ENCODE measurements around the gene CRB3.

- TF ChIP-seq, protein P1, sequence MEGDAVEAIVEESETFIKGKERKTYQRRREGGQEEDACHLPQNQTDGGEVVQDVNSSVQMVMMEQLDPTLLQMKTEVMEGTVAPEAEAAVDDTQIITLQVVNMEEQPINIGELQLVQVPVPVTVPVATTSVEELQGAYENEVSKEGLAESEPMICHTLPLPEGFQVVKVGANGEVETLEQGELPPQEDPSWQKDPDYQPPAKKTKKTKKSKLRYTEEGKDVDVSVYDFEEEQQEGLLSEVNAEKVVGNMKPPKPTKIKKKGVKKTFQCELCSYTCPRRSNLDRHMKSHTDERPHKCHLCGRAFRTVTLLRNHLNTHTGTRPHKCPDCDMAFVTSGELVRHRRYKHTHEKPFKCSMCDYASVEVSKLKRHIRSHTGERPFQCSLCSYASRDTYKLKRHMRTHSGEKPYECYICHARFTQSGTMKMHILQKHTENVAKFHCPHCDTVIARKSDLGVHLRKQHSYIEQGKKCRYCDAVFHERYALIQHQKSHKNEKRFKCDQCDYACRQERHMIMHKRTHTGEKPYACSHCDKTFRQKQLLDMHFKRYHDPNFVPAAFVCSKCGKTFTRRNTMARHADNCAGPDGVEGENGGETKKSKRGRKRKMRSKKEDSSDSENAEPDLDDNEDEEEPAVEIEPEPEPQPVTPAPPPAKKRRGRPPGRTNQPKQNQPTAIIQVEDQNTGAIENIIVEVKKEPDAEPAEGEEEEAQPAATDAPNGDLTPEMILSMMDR (conservative IDR thresholded peaks at IDR 0.05): no peak
- no peak for TF ChIP-seq ZFX (IDR thresholded peaks at IDR 0.05)
These were observed 48.4 kb upstream of the CRB3 start for GRCh38 chr19:6415591-6416190.
